Urinary bladder (tissue), 4 donors: Measurements from ENCODE around the gene GEMIN7. TPM values are rescaled to one million over a fixed set of nuclear protein-coding genes. Genes with fewer than 3 reads are reported as not detected.
"Not testable (repeated sequence)": the region's sequence is repeated elsewhere in the genome, so short reads cannot be mapped to it uniquely, and the experiment has no call there.

Experiments used
- DNase-seq: peaks from one replicate; pipeline ENCODE4 v3.0.0-alpha.2; 2015; ENCODE audit errors: extremely low spot score
- H3K27ac ChIP-seq: one replicate; pipeline ENCODE4 v1.5.1; 2013; ENCODE audit warnings: low read depth, mild to moderate bottlenecking, moderate library complexity
- H3K36me3 ChIP-seq: one replicate; pipeline ENCODE4 v1.6.1; 2013; ENCODE audit warnings: mild to moderate bottlenecking, moderate library complexity; ENCODE audit not compliant: insufficient read depth
- H3K4me1 ChIP-seq: one replicate; pipeline ENCODE4 v1.6.1; 2013; ENCODE audit warnings: mild to moderate bottlenecking, moderate library complexity; ENCODE audit not compliant: insufficient read depth
- H3K4me3 ChIP-seq: one replicate; pipeline ENCODE4 v1.5.1; 2013; ENCODE audit warnings: low read depth, low read length
- WGBS: extraction: QIAGEN DNeasy Blood & Tissue Kit; methylation state at CpG from one replicate; pipeline ENCODE4 v1.1.7; 2013; 5-methylcytosine and 5-hydroxymethylcytosine counted together
- polyA plus RNA-seq: library from polyadenylated mRNA; stranded (reverse); fragments of 200-250 nt; gene quantifications from one replicate; pipeline ENCODE4 v1.2.3, GENCODE V29; 2013
- total RNA-seq: library from RNA; depleted of rRNA; stranded (reverse); fragments of >200 nt; gene quantifications from one replicate; pipeline ENCODE4 v1.2.3, GENCODE V29; 2014
- donor health status: healthy with polysubstance abuse.
- donor health status: healthy.

Gene GEMIN7
- total and polyA plus RNA-seq, 2 donors = 10.4 to 23.6 TPM

- no peak for DNase-seq
- no peaks in the 10 kb centered on the region for H3K36me3 ChIP-seq
- H3K27ac ChIP-seq = peak overlapping the region; percentile 53
- no peaks in the 10 kb centered on the region for H3K4me1 ChIP-seq
- H3K4me3 ChIP-seq = no peak overlapping the region
- WGBS = 91% methylated on average over 11 of the region's 11 CpGs
Observed at GRCh38 chr19:45112111-45112827, 33.2 kb downstream of the GEMIN7 start.

GRCh38 chr19:45113628-45114027 is 34.6 kb downstream of the GEMIN7 start:
- H3K4me3 ChIP-seq = no peak overlapping the region
- peak; percentile 45 for DNase-seq
- WGBS = 79% methylated on average over 9 of the region's 9 CpGs
- no peaks in the 10 kb centered on the region for H3K36me3 ChIP-seq
- H3K27ac ChIP-seq = peak overlapping the region; percentile 64
- H3K4me1 ChIP-seq = no peaks in the 10 kb centered on the region

GRCh38 chr19:45114116-45114515 is 35.1 kb downstream of the GEMIN7 start:
- no peak for DNase-seq
- Histone ChIP-seq H3K4me3 (no peak overlapping the region), H3K27ac (peak overlapping the region; percentile 64), H3K4me1 (no peaks in the 10 kb centered on the region), H3K36me3 (no peaks in the 10 kb centered on the region)
- 83% methylated on average over 4 of the region's 4 CpGs for WGBS

- no peak for DNase-seq
- Histone ChIP-seq H3K4me3 (no peak overlapping the region), H3K4me1 (no peaks in the 10 kb centered on the region), H3K36me3 (no peaks in the 10 kb centered on the region), H3K27ac (no peak overlapping the region)
- 91% methylated on average over 21 of the region's 21 CpGs for WGBS
Observed at GRCh38 chr19:45115809-45116615, 37.0 kb downstream of the GEMIN7 start.

- WGBS = 54% methylated on average over 16 of the region's 16 CpGs
Observed at GRCh38 chr19:45117167-45117594, 38.1 kb downstream of the GEMIN7 start.

GRCh38 chr19:45117671-45118070 is 38.6 kb downstream of the GEMIN7 start:
- H3K36me3 ChIP-seq = no peaks in the 10 kb centered on the region
- H3K4me3 ChIP-seq = no peak overlapping the region
- 77% methylated on average over 12 of the region's 12 CpGs for WGBS
- no peak for DNase-seq
- no peaks in the 10 kb centered on the region for H3K4me1 ChIP-seq
- H3K27ac ChIP-seq = no peak overlapping the region

More at GRCh38 chr19:45117167-45117594, 38.1 kb downstream of the GEMIN7 start:
- no peak overlapping the region for H3K4me3 ChIP-seq
- DNase-seq = no peak
- H3K27ac ChIP-seq = no peak overlapping the region
- no peaks in the 10 kb centered on the region for H3K36me3 ChIP-seq
- no peaks in the 10 kb centered on the region for H3K4me1 ChIP-seq

- no peaks in the 10 kb centered on the region for H3K4me1 ChIP-seq
Observed at GRCh38 chr19:45118106-45118505, 39.0 kb downstream of the GEMIN7 start.

GRCh38 chr19:45118591-45119355 is 39.7 kb downstream of the GEMIN7 start:
- H3K4me1 ChIP-seq, H3K4me3 ChIP-seq, DNase-seq, H3K36me3 ChIP-seq, H3K27ac ChIP-seq: not testable (repeated sequence)
- WGBS = 65% methylated on average over 18 of the region's 18 CpGs

More at GRCh38 chr19:45118106-45118505, 39.0 kb downstream of the GEMIN7 start:
- DNase-seq = no peak
- Histone ChIP-seq H3K27ac (no peak overlapping the region), H3K36me3 (no peaks in the 10 kb centered on the region), H3K4me3 (no peak overlapping the region)
- 75% methylated on average over 5 of the region's 5 CpGs for WGBS

GRCh38 chr19:45119582-45119981 is 40.5 kb downstream of the GEMIN7 start:
- DNase-seq = no peak
- 86% methylated on average over 6 of the region's 6 CpGs for WGBS
- no peaks in the 10 kb centered on the region for H3K36me3 ChIP-seq

GRCh38 chr19:45121827-45122345 is 42.8 kb downstream of the GEMIN7 start:
- no peak overlapping the region for H3K4me3 ChIP-seq
- H3K27ac ChIP-seq = no peak overlapping the region
- 83% methylated on average over 11 of the region's 11 CpGs for WGBS
- DNase-seq = no peak
- no peaks in the 10 kb centered on the region for H3K36me3 ChIP-seq
- H3K4me1 ChIP-seq = no peaks in the 10 kb centered on the region

More at GRCh38 chr19:45119582-45119981, 40.5 kb downstream of the GEMIN7 start:
- H3K4me3 ChIP-seq = no peak overlapping the region
- H3K27ac ChIP-seq = no peak overlapping the region
- no peaks in the 10 kb centered on the region for H3K4me1 ChIP-seq

- no peak overlapping the region for H3K27ac ChIP-seq
- H3K4me3 ChIP-seq = no peak overlapping the region
- 83% methylated on average over 6 of the region's 6 CpGs for WGBS
- H3K4me1 ChIP-seq = no peaks in the 10 kb centered on the region
- H3K36me3 ChIP-seq = no peaks in the 10 kb centered on the region
- no peak for DNase-seq
Observed at GRCh38 chr19:45122832-45123231, 43.8 kb downstream of the GEMIN7 start.

- peak; percentile 51 for DNase-seq
- Histone ChIP-seq H3K4me1 (no peaks in the 10 kb centered on the region), H3K36me3 (no peaks in the 10 kb centered on the region), H3K27ac (no peak overlapping the region), H3K4me3 (no peak overlapping the region)
- 50% methylated on average over 9 of the region's 9 CpGs for WGBS
Observed at GRCh38 chr19:45123440-45123850, 44.4 kb downstream of the GEMIN7 start.

- H3K4me3 ChIP-seq = no peak overlapping the region
- no peak overlapping the region for H3K27ac ChIP-seq
- H3K4me1 ChIP-seq = no peaks in the 10 kb centered on the region
- no peaks in the 10 kb centered on the region for H3K36me3 ChIP-seq
- DNase-seq = no peak
- 73% methylated on average over 6 of the region's 6 CpGs for WGBS
Observed at GRCh38 chr19:45124021-45124420, 45.0 kb downstream of the GEMIN7 start.
